ENCODE data around the gene RRP1.

RRP1 gene

GRCh38 chr21:43759651-43760050 is 29.7 kb upstream of the RRP1 start:
- DNase-seq, result no peak

GRCh38 chr21:43760391-43760958 is 28.9 kb upstream of the RRP1 start:
- DNase-seq, result no peak

GRCh38 chr21:43761886-43762285 is 27.5 kb upstream of the RRP1 start:
- no peak for DNase-seq

- no peak for DNase-seq
These were observed 26.9 kb upstream of the RRP1 start for GRCh38 chr21:43762303-43763128.

- DNase-seq, result no peak
These were observed 25.4 kb upstream of the RRP1 start for GRCh38 chr21:43763901-43764523.

GRCh38 chr21:43764576-43765495 is 24.5 kb upstream of the RRP1 start:
- no peak for DNase-seq

GRCh38 chr21:43766734-43767497 is 22.5 kb upstream of the RRP1 start:
- DNase-seq, result no peak

GRCh38 chr21:43767498-43767983 is 21.8 kb upstream of the RRP1 start:
- DNase-seq, result no peak

GRCh38 chr21:43767984-43768867 is 21.2 kb upstream of the RRP1 start:
- peak; percentile 81 for DNase-seq

GRCh38 chr21:43768868-43769167 is 20.6 kb upstream of the RRP1 start:
- DNase-seq, result no peak

GRCh38 chr21:43769325-43769958 is 19.9 kb upstream of the RRP1 start:
- DNase-seq, result no peak

- DNase-seq, result no peak
These were observed 19.2 kb upstream of the RRP1 start for GRCh38 chr21:43770066-43770655.

- DNase-seq, result no peak
These were observed 18.1 kb upstream of the RRP1 start for GRCh38 chr21:43771199-43771675.

- peak; percentile 90 for DNase-seq
These were observed 17.5 kb upstream of the RRP1 start for GRCh38 chr21:43771698-43772424.

GRCh38 chr21:43772425-43772821 is 17.0 kb upstream of the RRP1 start:
- DNase-seq, result no peak

- no peak for DNase-seq
These were observed 15.2 kb upstream of the RRP1 start for GRCh38 chr21:43774163-43774562.

- no peak for DNase-seq
These were observed 14.2 kb upstream of the RRP1 start for GRCh38 chr21:43775190-43775589.

GRCh38 chr21:43775795-43776430 is 13.5 kb upstream of the RRP1 start, which contains the start of gene CSTB:
Gene CSTB (minus strand): TSS chr21:43776308. CDS start chr21:43776269, 39 bp downstream.
- peak; percentile 91 for DNase-seq

- DNase-seq, result no peak
These were observed 11.4 kb upstream of the RRP1 start for GRCh38 chr21:43777953-43778352.

All from suppressor macrophage treated with lipopolysaccharide for 4 hours (primary cell).